H1 (cell line): ENCODE measurements around the gene CCDC74A. TPM values are rescaled to one million over a fixed set of nuclear protein-coding genes. Genes with fewer than 3 reads are reported as not detected.
"Not testable (repeated sequence)": the region's sequence is repeated elsewhere in the genome, so short reads cannot be mapped to it uniquely, and the experiment has no call there.

Source experiments
- CTCF ChIA-PET: fragments of 300-600 bp; sonication (Branson Sonifier 250); formaldehyde crosslinking; loops from one replicate; lab custom pipeline; 2021; ENCODE audit not compliant: partially characterized antibody; lab: Charles Lee
- POLR2A ChIA-PET: fragments of 300-600 bp; sonication (Branson Sonifier 250); formaldehyde crosslinking; loops from one replicate; lab custom pipeline; 2021; ENCODE audit warnings: inconsistent platforms; ENCODE audit not compliant: partially characterized antibody; lab: Charles Lee
- DNase-seq, 2 experiments: peaks; one replicate each; pipeline versions ENCODE4 v3.0.0 to v3.0.0-alpha.2; 2010 to 2022; ENCODE audit warnings: low spot score in 2 of 2, low read depth in 1 of 2, mixed read lengths in 1 of 2
- FAIRE-seq: peaks from 2 replicates; lab custom pipeline; 2011; peaks lifted over from hg19 to GRCh38; lab: Jason Lieb, UNC
- H2AFZ ChIP-seq: 2 replicates; pipeline ENCODE4 v1.8.1; 2012; ENCODE audit warnings: low read length, inconsistent platforms
- H2AK5ac ChIP-seq: 2 replicates; pipeline ENCODE4 v1.6.1; 2013; ENCODE audit warnings: low read depth, low read length
- H2BK120ac ChIP-seq: replicated peaks from 2 replicates; pipeline ENCODE3; 2013; ENCODE audit warnings: low read depth, low read length, inconsistent platforms
- H2BK12ac ChIP-seq: 2 replicates; pipeline ENCODE4 v1.6.1; 2013; ENCODE audit warnings: low read depth, low read length
- H2BK15ac ChIP-seq: 2 replicates; pipeline ENCODE4 v1.6.1; 2013; ENCODE audit warnings: low read length
- H2BK20ac ChIP-seq: 2 replicates; pipeline ENCODE4 v1.6.1; 2013; ENCODE audit warnings: low read length
- H2BK5ac ChIP-seq: 2 replicates; pipeline ENCODE4 v1.6.1; 2013; ENCODE audit warnings: low read depth, low read length
- H3K14ac ChIP-seq: 2 replicates; pipeline ENCODE4 v1.6.1; 2013; ENCODE audit warnings: inconsistent platforms; ENCODE audit not compliant: insufficient read length
- H3K18ac ChIP-seq: 2 replicates; pipeline ENCODE4 v1.6.1; 2013; ENCODE audit warnings: low read length; ENCODE audit errors: extremely low read depth
- H3K23ac ChIP-seq: 2 replicates; pipeline ENCODE4 v1.6.1; 2013; ENCODE audit warnings: inconsistent platforms; ENCODE audit not compliant: insufficient read length
- H3K23me2 ChIP-seq: 2 replicates; pipeline ENCODE4 v1.6.1; 2013; ENCODE audit warnings: low read depth, low read length
- H3K27ac ChIP-seq: 2 replicates; pipeline ENCODE4 v1.6.1; 2011; ENCODE audit warnings: low read depth, low read length, inconsistent platforms
- H3K27me3 ChIP-seq, 4 experiments: replicated peaks in 1 of 4; 1 replicate in 1 of 4; 2 replicates in 3 of 4; pipeline versions ENCODE4 v1.6.1 to v1.8.1; 2011 to 2013; ENCODE audit warnings: low read length in 3 of 4, mild to moderate bottlenecking in 3 of 4, inconsistent platforms in 2 of 4, mixed read lengths in 2 of 4, moderate library complexity in 1 of 4; ENCODE audit not compliant: control insufficient read depth in 3 of 4, insufficient read depth in 3 of 4; ENCODE audit errors: extremely low read depth in 1 of 4
- H3K36me3 ChIP-seq, 4 experiments: 2 replicates each; pipeline versions ENCODE4 v1.6.1 to v1.8.1; 2011 to 2013; ENCODE audit warnings: mild to moderate bottlenecking in 4 of 4, low read length in 3 of 4, moderate library complexity in 2 of 4, control low read depth in 1 of 4, inconsistent platforms in 1 of 4; ENCODE audit not compliant: insufficient read depth in 4 of 4, control insufficient read depth in 2 of 4
- H3K4ac ChIP-seq: replicated peaks from 2 replicates; pipeline ENCODE3; 2013; ENCODE audit warnings: low read length, low read depth, mixed read lengths, inconsistent platforms; ENCODE audit not compliant: insufficient read length
- H3K4me1 ChIP-seq, 4 experiments: replicated peaks in 1 of 4; 1 replicate in 1 of 4; 2 replicates in 3 of 4; pipeline versions ENCODE4 v1.6.1 to v1.8.1; 2011 to 2013; ENCODE audit warnings: low read length in 3 of 4, inconsistent platforms in 2 of 4, mixed read lengths in 1 of 4; ENCODE audit not compliant: insufficient read depth in 4 of 4, control insufficient read depth in 3 of 4
- H3K4me2 ChIP-seq, 2 experiments: 2 replicates each; pipeline versions ENCODE4 v1.6.1 to v1.8.1; 2011 to 2013; ENCODE audit warnings: low read depth in 2 of 2, low read length in 2 of 2, control low read depth in 1 of 2, inconsistent platforms in 1 of 2, mild to moderate bottlenecking in 1 of 2; ENCODE audit not compliant: insufficient read depth in 1 of 2
- H3K4me3 ChIP-seq, 4 experiments: fragments of 200-600, 300-600 bp in 1 of 4; sonication (generic), shearing (Covaris generic), sonication (Bioruptor Twin) in 1 of 4; 2 replicates each; pipeline versions ENCODE4 v1.5.1 to v1.8.1; 2011 to 2016; ENCODE audit warnings: low read length in 4 of 4, low read depth in 3 of 4, control low read depth in 2 of 4, inconsistent platforms in 2 of 4, mild to moderate bottlenecking in 2 of 4, mixed read lengths in 1 of 4, moderate library complexity in 1 of 4; ENCODE audit not compliant: insufficient read depth in 2 of 4; ENCODE audit errors: extremely low read depth in 1 of 4
- H3K56ac ChIP-seq: replicated peaks from 2 replicates; pipeline ENCODE3; 2013; ENCODE audit warnings: low read depth, mild to moderate bottlenecking, mixed read lengths, low read length, inconsistent platforms; ENCODE audit not compliant: insufficient read length
- H3K79me1 ChIP-seq: 2 replicates; pipeline ENCODE4 v1.6.1; 2013; ENCODE audit warnings: low read depth, low read length, control low read depth
- H3K79me2 ChIP-seq, 2 experiments: 2 replicates each; pipeline versions ENCODE4 v1.6.1 to v1.8.1; 2012 to 2013; ENCODE audit warnings: low read length in 2 of 2, mild to moderate bottlenecking in 2 of 2, inconsistent platforms in 1 of 2; ENCODE audit not compliant: insufficient read depth in 2 of 2, control insufficient read depth in 1 of 2
- H3K9ac ChIP-seq, 4 experiments: replicated peaks in 1 of 4; 1 replicate in 1 of 4; 2 replicates in 3 of 4; pipeline versions ENCODE4 v1.6.1 to v1.8.1; 2011 to 2013; ENCODE audit warnings: low read depth in 3 of 4, low read length in 3 of 4, control low read depth in 2 of 4, mild to moderate bottlenecking in 2 of 4, moderate library complexity in 2 of 4, inconsistent platforms in 1 of 4; ENCODE audit errors: extremely low read depth in 1 of 4
- H3K9me3 ChIP-seq, 2 experiments: 2 replicates each; pipeline versions ENCODE4 v1.6.1 to v1.8.1; 2012 to 2013; ENCODE audit warnings: mild to moderate bottlenecking in 2 of 2, moderate library complexity in 2 of 2, control low read depth in 1 of 2, inconsistent platforms in 1 of 2, low read depth in 1 of 2, low read length in 1 of 2, mixed read lengths in 1 of 2; ENCODE audit not compliant: insufficient read depth in 2 of 2
- H4K20me1 ChIP-seq, 2 experiments: replicated peaks in 1 of 2; 2 replicates each; pipeline versions ENCODE3 to v1.8.1; 2011 to 2013; ENCODE audit warnings: inconsistent platforms in 2 of 2, low read length in 2 of 2, mild to moderate bottlenecking in 1 of 2; ENCODE audit not compliant: insufficient read depth in 2 of 2, control insufficient read depth in 1 of 2
- H4K5ac ChIP-seq: 2 replicates; pipeline ENCODE4 v1.6.1; 2013; ENCODE audit warnings: low read length, low read depth, mixed read lengths, inconsistent platforms; ENCODE audit not compliant: insufficient read length
- H4K8ac ChIP-seq: 2 replicates; pipeline ENCODE4 v1.8.0; 2013; ENCODE audit warnings: mild to moderate bottlenecking, moderate library complexity, low read length, inconsistent platforms; ENCODE audit not compliant: insufficient read depth; ENCODE audit errors: extremely low read depth
- H4K91ac ChIP-seq: replicated peaks from 2 replicates; pipeline ENCODE3; 2013; ENCODE audit warnings: low read length, mixed read lengths, inconsistent platforms; ENCODE audit not compliant: insufficient read length
- WGBS, 2 experiments: shearing (Covaris generic) in 1 of 2; methylation state at CpG; one replicate each; pipeline versions ENCODE4 v1.1.6 to v1.1.7; 2013 to 2015; ENCODE audit warnings: low lambda C conversion rate in 2 of 2, mixed read lengths in 2 of 2, inconsistent platforms in 1 of 2, low coverage in 1 of 2, missing lambda C conversion rate in 1 of 2; ENCODE audit not compliant: insufficient replicate concordance in 2 of 2, insufficient coverage in 1 of 2, insufficient read length in 1 of 2; ENCODE audit errors: extremely low coverage in 1 of 2, missing lambda C conversion rate in 1 of 2; 5-methylcytosine and 5-hydroxymethylcytosine counted together
- polyA plus RNA-seq, 7 experiments: library from polyadenylated mRNA; depleted of rRNA in 3 of 7; stranded (reverse) in 5 of 7; unstranded in 2 of 7; fragments of >200 nt in 5 of 7; fragments of 200-250 nt in 2 of 7; gene quantifications; 1 replicate in 5 of 7; 2 replicates in 1 of 7; 4 replicates in 1 of 7; pipeline versions ENCODE4 v1.2.1 to v1.2.3, GENCODE V29; 2011 to 2013; ENCODE audit warnings: missing spikeins in 2 of 7, mixed read lengths in 2 of 7
- total RNA-seq: library from RNA; stranded (reverse); fragmentation: NEBNext Ultra II Directional; extraction: Animal tissue kit (Norgen Biotek cat#: 25700); gene quantifications from 2 replicates; pipeline ENCODE4 v1.2.1, GENCODE V29; 2021

The CCDC74A gene
- total and polyA plus RNA-seq, 2 of the 8 experiments (the other 6 are each of a cell fraction or from before 2014, with no cell fraction given) = 18.1 to 21.0 TPM

- FAIRE-seq, H3K18ac ChIP-seq, H2AK5ac ChIP-seq, H4K8ac ChIP-seq, H3K4me1 ChIP-seq, H3K4ac ChIP-seq, H4K20me1 ChIP-seq, H2BK5ac ChIP-seq, H2AFZ ChIP-seq, H3K23ac ChIP-seq, H3K9ac ChIP-seq, H3K4me3 ChIP-seq, H2BK12ac ChIP-seq, H3K27ac ChIP-seq, H3K9me3 ChIP-seq, H3K14ac ChIP-seq, H3K79me2 ChIP-seq, H2BK120ac ChIP-seq, H2BK20ac ChIP-seq, H3K4me2 ChIP-seq, H4K91ac ChIP-seq, H3K56ac ChIP-seq, H3K27me3 ChIP-seq, H3K79me1 ChIP-seq, H4K5ac ChIP-seq, DNase-seq, H3K23me2 ChIP-seq, H2BK15ac ChIP-seq: not testable (repeated sequence)
- peaks cover 6 to 67% (median 45%) of the 10 kb centered on the region in 4 experiments; a peak in 7 of 8 replicates for H3K36me3 ChIP-seq
- ChIA-PET POLR2A (interaction anchor here (1.5 kb wide), 1 partner anchor 10 kb away, joined by 4 read pairs; no protein-coding TSS in a partner anchor), CTCF (interaction anchor here (1.2 kb wide), 1 partner anchor 90 kb away, joined by 4 read pairs; no protein-coding TSS in a partner anchor)
- 88% methylated on average over 3 of the region's 4 CpGs; no CpG with 5 or more reads in 1 of the 2 experiments for WGBS, 2 experiments
Measured at GRCh38 chr2:131503587-131503986, 24.1 kb upstream of the CCDC74A start.
